NCI-H748 treated with DMSO at 0.1 percent for 48 hours (cell line): Measurements from ENCODE around the gene DHRS2.
"Not testable (repeated sequence)": the region's sequence is repeated elsewhere in the genome, so short reads cannot be mapped to it uniquely, and the experiment has no call there.

Experiments
- DNase-seq: peaks from one replicate; lab custom pipeline; 2025; lab: John Stamatoyannopoulos, UW

Gene DHRS2

DNA sequence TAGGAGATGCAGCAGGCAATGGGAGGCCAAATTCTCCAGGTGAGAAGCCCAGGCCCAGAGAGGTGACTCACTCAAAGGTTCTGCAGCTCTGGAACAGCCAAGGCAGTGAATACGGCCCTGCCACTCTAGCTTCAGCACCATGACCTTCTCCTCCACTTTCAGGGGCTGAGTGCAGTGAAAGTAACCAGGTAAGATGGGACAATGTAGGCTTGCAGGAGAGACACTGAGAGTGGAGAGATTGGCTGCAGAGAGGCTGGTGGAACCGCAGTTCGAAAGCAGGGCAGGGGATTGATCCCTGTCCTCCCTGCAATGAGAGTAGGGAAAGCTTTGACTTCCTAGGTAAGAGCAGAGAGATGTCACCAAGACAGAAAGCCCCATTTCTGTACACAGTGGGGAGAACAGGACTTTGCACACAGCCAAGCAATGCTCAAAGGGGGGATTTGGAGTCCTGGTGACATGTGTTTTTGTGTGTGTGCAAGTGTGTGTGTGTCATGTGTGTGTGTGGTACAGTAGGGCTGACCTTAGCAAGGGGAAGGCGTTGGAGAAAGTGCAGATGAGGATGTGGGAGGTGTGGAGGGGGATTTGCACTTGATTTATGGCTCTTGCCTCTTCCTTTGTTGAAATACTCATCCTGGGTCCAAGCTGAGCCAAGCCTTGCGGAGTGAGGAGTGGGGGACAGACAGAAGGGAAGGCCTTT, 12.7 kb downstream of the DHRS2 start:
- no peak for DNase-seq

DNA sequence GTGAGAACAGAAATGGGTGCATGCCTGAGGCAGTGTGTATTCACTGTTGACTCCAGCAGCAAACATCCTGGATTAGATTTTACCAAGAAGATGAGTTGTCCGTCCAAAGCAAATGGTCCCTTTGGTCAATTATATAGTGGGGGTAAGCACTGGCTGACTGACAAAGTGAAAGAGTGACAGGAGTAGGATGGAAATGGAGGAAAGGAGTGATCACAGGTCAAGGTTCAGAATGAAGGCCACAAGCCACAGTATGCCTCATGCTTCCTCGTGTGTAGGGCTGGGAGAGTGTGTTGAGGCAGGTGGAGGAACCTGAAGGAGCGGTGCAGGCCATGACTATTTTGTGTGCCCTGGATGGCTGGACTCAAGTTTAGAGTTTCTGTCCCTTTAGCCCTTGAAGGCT, 14.3 kb downstream of the DHRS2 start:
- DNase-seq, result no peak

DNA sequence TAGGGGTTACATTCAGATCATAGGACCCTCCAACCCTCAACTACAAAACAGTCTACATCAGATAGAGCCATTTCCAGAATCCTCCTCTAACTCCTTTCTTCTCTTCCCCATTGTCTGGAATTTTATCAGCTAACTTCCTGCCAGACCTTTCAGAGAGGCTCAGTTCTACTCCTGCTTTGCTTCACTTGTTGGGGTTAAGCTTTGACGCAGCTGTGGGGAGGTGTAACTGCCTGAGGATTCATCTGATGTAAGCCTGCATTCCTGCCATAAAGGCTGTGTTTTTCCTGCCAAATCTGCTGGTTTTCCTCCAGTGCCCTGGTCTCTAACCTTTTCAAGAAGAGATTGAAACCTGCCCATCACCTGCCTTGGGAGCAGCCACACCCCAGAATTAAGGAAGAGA, 16.9 kb downstream of the DHRS2 start:
- DNase-seq, result no peak

DNA sequence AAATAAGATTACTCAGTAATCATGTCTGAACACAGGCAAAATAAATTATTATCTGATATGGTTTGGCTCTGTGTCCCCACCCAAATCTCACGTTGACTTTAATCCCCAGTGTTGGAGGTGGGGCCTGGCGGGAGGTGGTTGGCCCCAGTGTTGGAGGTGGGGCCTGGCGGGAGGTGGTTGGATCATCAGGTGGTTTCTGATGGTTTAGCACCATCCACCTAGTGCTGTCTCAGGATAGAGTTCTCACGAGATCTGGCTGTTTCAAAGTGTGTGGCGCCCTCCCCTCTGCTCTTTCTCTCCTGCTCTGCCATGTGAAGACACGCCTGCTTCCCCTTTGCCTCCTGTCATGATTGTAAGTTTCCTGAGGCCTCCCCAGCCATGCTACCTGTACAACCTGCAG, 18.1 kb downstream of the DHRS2 start:
- DNase-seq, result no peak

GRCh38 chr14:23657959-23658470, 21.9 kb downstream of the DHRS2 start:
- no peak for DNase-seq

- DNase-seq, result no peak
Observed at GRCh38 chr14:23660290-23661226, 24.4 kb downstream of the DHRS2 start.

DNA sequence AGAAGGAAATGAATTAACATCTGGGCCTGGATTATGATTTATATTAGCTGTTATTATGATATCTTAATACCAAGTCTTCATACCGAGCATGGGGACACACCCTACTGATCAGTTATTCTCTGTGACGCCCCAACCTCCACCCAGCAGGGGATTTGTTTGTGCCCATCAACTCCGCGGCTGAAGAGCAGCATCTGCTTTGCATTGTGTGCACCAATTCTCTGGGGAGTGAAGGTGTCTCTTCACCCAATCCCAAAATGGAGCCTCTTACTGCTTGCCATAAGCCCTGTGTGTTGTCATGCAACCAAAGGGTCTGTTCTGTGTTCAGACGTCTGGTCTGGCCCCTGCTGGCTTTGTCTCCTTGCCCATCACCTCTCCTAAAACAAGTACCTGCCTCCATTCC, 25.4 kb downstream of the DHRS2 start:
- DNase-seq, result no peak

- DNase-seq, result no peak
Observed at GRCh38 chr14:23663127-23663526, 27.0 kb downstream of the DHRS2 start.

GRCh38 chr14:23663711-23664110, 27.5 kb downstream of the DHRS2 start:
- no peak for DNase-seq

DNA sequence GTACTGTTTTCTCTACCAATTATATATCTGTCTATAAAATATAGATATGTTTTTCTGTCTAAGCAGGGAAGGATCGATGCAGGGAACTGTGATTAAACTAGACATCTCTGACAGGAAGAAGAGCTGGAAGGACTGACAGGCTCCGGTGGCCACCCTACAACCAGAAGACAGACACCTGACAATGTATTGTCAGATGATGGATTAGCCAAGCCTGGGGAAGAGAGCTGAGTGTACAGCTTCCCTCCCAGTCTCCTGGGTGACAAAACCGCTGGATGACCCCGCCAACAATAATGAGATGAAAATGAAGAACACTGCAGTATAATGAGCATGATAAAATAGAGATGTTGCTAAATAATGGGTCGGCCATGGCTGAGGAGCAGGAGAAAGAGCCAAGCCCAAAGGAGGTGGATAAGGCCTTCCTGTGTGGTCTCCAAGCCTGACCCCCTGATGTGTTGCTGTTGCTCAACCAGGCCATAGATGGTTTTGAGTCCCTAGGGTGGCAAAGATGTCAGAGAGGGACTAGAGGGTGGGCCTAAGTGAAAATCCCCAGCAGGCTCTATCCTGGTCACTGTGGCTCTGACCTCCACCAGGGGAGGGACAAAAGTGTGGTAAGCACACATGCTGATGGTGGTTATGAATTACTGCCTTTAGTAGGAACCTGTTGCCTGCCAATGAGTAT, 28.2 kb downstream of the DHRS2 start:
- DNase-seq, result no peak

- DNase-seq, result no peak
Observed at GRCh38 chr14:23665302-23666016, 29.3 kb downstream of the DHRS2 start.

DNA sequence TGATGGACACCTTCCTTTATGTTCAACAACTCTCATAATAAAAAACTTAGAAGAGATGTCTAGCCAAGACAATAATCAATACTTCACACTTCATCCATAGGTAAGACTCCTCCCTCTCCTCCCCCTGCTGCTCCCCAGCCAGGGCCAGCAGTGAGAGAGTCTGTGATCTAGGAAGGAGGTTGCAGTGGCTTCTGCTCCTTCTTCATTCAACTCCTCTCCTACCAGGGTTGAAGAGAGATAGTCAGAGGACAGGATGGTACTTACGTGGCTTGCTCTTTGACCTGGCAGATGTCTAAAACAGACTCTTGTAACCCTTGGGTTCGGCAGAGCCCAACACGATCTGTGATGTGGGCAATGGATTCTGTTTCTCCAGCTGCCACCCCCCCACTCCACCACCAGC, 31.0 kb downstream of the DHRS2 start:
- DNase-seq, result no peak

DNA sequence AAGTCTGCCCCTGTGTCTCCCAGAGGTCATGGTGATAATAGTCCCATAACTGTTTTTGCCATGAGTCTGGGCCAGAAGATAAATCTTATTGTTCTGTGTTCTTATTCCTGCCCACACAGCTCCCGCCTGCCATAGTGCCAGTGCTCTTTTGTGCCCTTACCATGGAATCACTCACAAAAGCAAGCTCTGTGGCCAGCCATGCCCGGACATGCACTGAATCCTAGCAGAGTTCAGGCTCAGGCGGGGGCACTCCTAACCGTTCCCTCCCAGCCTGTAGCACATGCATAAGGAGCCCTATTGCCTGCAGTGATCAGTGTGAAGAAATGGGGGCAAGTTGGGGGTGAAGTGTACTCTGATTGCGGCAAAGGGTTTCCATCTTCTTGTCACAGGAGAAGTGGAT, 33.3 kb downstream of the DHRS2 start:
- no peak for DNase-seq

DNA sequence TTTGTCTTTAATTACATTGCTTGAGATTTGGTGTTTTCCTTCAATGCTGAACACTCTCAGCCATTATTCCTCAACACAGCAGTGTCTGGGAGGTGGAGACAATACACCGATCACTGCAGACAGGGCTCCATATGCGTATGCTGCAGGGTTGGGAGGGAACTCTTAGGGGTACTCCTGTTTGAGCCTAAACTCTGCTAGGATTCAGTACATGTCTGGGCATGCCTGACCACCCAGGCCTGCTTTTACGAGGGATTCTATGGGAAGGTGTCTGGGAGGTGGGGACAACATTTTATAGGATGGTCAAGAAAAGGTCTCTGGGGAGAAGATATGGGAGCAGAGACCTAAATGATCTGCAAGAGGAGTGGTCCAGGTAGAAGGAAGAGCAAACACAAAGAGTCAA, 34.3 kb downstream of the DHRS2 start:
- no peak for DNase-seq

DNA sequence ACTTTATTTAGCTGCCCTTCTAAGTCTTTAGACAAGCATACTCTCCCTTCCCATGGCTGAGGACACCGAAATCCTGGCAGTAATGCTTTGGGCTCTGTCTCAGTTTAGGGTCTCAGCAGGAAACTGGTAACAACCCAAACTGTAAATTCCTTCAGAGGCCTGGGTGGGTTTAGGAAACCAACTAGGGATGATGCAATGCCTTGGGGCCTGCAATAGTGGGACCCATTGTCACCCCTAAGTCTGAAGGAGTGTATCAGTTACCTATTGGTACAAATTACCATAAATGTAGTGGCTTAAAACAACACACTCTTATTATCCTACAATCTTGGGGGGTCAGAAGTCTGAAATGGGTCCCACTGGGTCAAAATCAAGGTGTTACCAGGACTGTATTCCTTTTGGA, 36.0 kb downstream of the DHRS2 start:
- no peak for DNase-seq

DNA sequence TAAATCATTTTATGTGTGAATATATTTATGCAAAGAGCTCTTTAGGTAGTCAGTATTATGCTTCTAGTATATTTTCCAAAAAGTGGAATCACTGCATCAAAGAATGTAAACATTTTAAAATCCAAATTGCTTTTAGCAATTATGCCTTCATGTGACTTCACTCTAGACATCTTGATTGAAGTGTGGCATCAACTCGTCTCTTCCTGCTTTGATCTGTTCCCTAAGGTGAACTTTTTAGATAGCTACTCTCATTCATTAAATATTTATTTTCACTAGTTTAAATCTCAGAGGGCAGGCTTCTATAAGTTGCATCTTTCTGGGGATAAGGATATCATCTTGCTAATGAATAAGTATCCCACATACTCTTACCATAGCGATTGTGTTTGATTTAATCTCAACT, 39.2 kb downstream of the DHRS2 start:
- DNase-seq, result no peak

- DNase-seq, result no peak
Observed at GRCh38 chr14:23675906-23676305, 39.7 kb downstream of the DHRS2 start.

DNA sequence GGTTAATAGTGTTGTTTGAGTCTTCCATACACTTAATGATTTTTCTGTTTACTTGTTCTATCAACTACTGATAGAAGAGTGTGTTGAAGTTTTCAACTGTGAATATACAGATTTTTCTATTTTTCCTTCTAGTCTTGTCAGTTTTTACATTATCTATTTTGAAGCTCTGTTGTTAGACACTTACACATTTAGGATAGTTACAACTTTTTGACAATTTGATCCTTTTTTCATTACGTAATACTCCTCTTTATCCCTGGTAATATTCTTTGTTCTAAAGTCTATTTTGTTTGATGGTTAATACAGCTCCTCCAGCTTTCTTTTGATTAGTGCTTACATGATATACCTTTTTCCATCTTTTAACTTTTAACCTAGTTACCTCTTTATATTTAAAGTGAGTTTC, 45.2 kb downstream of the DHRS2 start:
- no peak for DNase-seq

DNA sequence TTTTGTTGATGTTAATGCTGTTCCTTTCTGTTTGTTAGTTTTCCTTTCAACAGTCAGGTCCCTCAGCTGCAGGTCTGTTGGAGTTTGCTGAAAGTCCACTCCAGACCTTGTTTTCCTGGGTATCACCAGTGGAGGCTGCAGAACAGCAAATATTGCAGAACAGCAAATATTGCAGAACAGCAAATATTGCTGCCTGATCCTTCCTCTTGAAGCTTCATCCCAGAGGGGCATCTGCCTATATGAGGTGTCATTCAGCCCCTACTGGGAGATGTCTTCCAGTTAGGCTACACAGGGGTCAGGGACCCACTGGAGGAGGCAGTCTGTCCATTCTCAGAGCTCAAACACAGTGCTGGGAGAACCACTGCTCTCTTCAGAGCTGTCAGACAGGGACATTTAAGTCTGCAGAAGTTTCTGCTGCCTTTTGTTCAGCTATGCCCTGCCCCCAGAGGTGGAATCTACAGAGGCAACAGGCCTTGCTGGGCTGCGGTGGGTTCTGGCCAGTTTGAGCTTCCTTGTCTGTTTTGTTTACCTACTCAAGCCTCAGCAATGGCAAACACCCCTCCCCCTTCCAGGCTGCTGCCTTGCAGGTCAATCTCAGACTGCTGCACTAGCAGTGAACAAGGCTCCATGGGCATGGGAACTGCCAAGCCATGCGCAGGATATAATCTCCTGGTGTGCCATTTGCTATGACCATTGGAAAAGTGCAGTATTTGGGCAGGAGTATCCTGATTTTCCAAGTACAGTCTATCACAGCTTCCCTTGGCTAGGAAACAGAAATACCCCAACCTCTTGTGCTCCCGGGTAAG, 53.7 kb downstream of the DHRS2 start:
- not testable (repeated sequence) for DNase-seq

- no peak for DNase-seq
Observed at GRCh38 chr14:23692416-23692815, 56.3 kb downstream of the DHRS2 start.

GRCh38 chr14:23693252-23693775, 57.1 kb downstream of the DHRS2 start:
- no peak for DNase-seq
